HepG2 (cell line): ENCODE measurements around the gene MAPK6. TPM values are rescaled to one million over a fixed set of nuclear protein-coding genes. Genes with fewer than 3 reads are reported as not detected.
A peak's percentile ranks its signal among the peaks of the same experiment; 100 is the strongest.

Source experiments
- CEBPG ChIP-seq: IDR thresholded peaks from 2 replicates; pipeline ENCODE4 v1.6.1; 2016
- CTCF ChIP-seq: sonication (generic); formaldehyde crosslinking; IDR thresholded peaks from 2 replicates; pipeline ENCODE4 v1.5.0; 2020; ENCODE audit warnings: mild to moderate bottlenecking, missing genetic modification reagents, moderate library complexity
- DNMT3B ChIP-seq: conservative IDR thresholded peaks from 2 replicates; pipeline ENCODE4 v1.6.1; 2016; ENCODE audit warnings: missing biosample characterization, control low read depth
- HOXA3 ChIP-seq: sonication (generic); formaldehyde crosslinking; IDR thresholded peaks from 2 replicates; pipeline ENCODE4 v1.5.0; 2020; ENCODE audit warnings: missing genetic modification reagents
- JDP2 ChIP-seq: sonication (generic); formaldehyde crosslinking; IDR thresholded peaks from 2 replicates; pipeline ENCODE4 v1.8.1; 2022; ENCODE audit warnings: missing genetic modification reagents, borderline replicate concordance
- JUN ChIP-seq: sonication (generic); formaldehyde crosslinking; IDR thresholded peaks from 2 replicates; pipeline ENCODE4 v1.4.0; 2020; ENCODE audit warnings: mild to moderate bottlenecking, missing genetic modification reagents
- KLF16 ChIP-seq, 2 experiments: sonication (generic) in 1 of 2; formaldehyde crosslinking in 1 of 2; IDR thresholded peaks; 2 replicates each; pipeline versions ENCODE4 v1.6.1 to v1.8.0; 2016 to 2023; ENCODE audit warnings: missing genetic modification reagents in 2 of 2, missing compliant biosample characterization in 1 of 2
- MED1 ChIP-seq: sonication (generic); formaldehyde crosslinking; IDR thresholded peaks from 2 replicates; pipeline ENCODE4 v1.4.0; 2020; ENCODE audit warnings: missing genetic modification reagents
- POLR2A ChIP-seq, 2 experiments: IDR thresholded peaks; 2 replicates each; pipeline ENCODE4 v1.6.1; 2011; ENCODE audit warnings: low read depth in 2 of 2, low read length in 2 of 2, mild to moderate bottlenecking in 1 of 2, moderate library complexity in 1 of 2; ENCODE audit not compliant: insufficient read depth in 1 of 2
- RAD21 ChIP-seq: fragments of 450-650 bp; formaldehyde crosslinking; IDR thresholded peaks from 2 replicates; pipeline ENCODE4 v1.5.0; 2020; ENCODE audit warnings: mild to moderate bottlenecking
- RBAK ChIP-seq: sonication (generic); formaldehyde crosslinking; IDR thresholded peaks from 2 replicates; pipeline ENCODE4 v1.5.1; 2020; ENCODE audit warnings: mild to moderate bottlenecking, missing genetic modification reagents
- SMC3 ChIP-seq: IDR thresholded peaks from 2 replicates; pipeline ENCODE4 v1.6.1; 2011; ENCODE audit warnings: low read length, improper control_type of control experiment
- SOX13 ChIP-seq, 3 experiments: fragments of 450-650 bp in 1 of 3; sonication (generic) in 1 of 3; formaldehyde crosslinking in 1 of 3; IDR thresholded peaks in 2 of 3; conservative IDR thresholded peaks in 1 of 3; 2 replicates each; pipeline versions ENCODE4 v1.5.0 to v1.6.1; 2016 to 2020; ENCODE audit warnings: antibody characterized with exemption in 1 of 3, mild to moderate bottlenecking in 1 of 3, missing compliant biosample characterization in 1 of 3, missing genetic modification reagents in 1 of 3, moderate library complexity in 1 of 3
- SSRP1 ChIP-seq: IDR thresholded peaks from 2 replicates; pipeline ENCODE4 v1.6.1; 2016; ENCODE audit warnings: control low read depth
- STAG1 ChIP-seq: sonication (generic); formaldehyde crosslinking; IDR thresholded peaks from 2 replicates; pipeline ENCODE4 v1.4.0; 2020; ENCODE audit warnings: missing genetic modification reagents
- TBX3 ChIP-seq: fragments of 450-650 bp; IDR thresholded peaks from 2 replicates; pipeline ENCODE4 v1.6.1; 2017; ENCODE audit warnings: antibody characterized with exemption, mild to moderate bottlenecking, inconsistent platforms, borderline replicate concordance
- THRA ChIP-seq: sonication (generic); formaldehyde crosslinking; IDR thresholded peaks from 2 replicates; pipeline ENCODE4 v1.4.0; 2020; ENCODE audit warnings: missing genetic modification reagents, borderline replicate concordance
- ZFY ChIP-seq: sonication (generic); formaldehyde crosslinking; IDR thresholded peaks from 2 replicates; pipeline ENCODE4 v1.4.0; 2020; ENCODE audit warnings: missing genetic modification reagents
- ZGPAT ChIP-seq: IDR thresholded peaks from 2 replicates; pipeline ENCODE4 v1.6.1; 2016; ENCODE audit warnings: mild to moderate bottlenecking
- ZNF34 ChIP-seq: sonication (generic); formaldehyde crosslinking; IDR thresholded peaks from 2 replicates; pipeline ENCODE4 v1.4.0; 2020; ENCODE audit warnings: mild to moderate bottlenecking, missing genetic modification reagents, borderline replicate concordance
- ZNF841 ChIP-seq: sonication (generic); formaldehyde crosslinking; IDR thresholded peaks from 2 replicates; pipeline ENCODE4 v1.8.1; 2023; ENCODE audit warnings: missing genetic modification reagents, borderline replicate concordance
- polyA plus RNA-seq, 8 experiments: library from polyadenylated mRNA; depleted of rRNA in 3 of 8; stranded (reverse) in 7 of 8; unstranded in 1 of 8; fragments of >200 nt; fragmentation: Illumina TruSeq in 4 of 8; extraction: Trizol in 4 of 8; gene quantifications; 2 replicates each; pipeline versions ENCODE4 v1.2.1 to v1.2.3, GENCODE V29; 2011 to 2016; ENCODE audit warnings: low read depth in 4 of 8, missing spikeins in 1 of 8, mixed read lengths in 1 of 8; ENCODE audit not compliant: insufficient read depth in 1 of 8
- total RNA-seq, 5 experiments: library from RNA; depleted of rRNA; stranded (reverse); fragments of >200 nt; fragmentation: Illumina TruSeq; extraction: Trizol; gene quantifications; 2 replicates each; pipeline ENCODE4 v1.2.3, GENCODE V29; 2016; ENCODE audit warnings: low read depth in 1 of 5
- TF ChIP-seq, protein P1 (sequence below): IDR thresholded peaks from 2 replicates; pipeline ENCODE4 v1.6.1; 2012; ENCODE audit warnings: low read depth, low read length, improper control_type of control experiment

Gene MAPK6
- total and polyA plus RNA-seq, 2 of the 13 experiments (the other 11 are each of a cell fraction or from before 2014, with no cell fraction given), result 89.5 to 99.7 TPM

DNA sequence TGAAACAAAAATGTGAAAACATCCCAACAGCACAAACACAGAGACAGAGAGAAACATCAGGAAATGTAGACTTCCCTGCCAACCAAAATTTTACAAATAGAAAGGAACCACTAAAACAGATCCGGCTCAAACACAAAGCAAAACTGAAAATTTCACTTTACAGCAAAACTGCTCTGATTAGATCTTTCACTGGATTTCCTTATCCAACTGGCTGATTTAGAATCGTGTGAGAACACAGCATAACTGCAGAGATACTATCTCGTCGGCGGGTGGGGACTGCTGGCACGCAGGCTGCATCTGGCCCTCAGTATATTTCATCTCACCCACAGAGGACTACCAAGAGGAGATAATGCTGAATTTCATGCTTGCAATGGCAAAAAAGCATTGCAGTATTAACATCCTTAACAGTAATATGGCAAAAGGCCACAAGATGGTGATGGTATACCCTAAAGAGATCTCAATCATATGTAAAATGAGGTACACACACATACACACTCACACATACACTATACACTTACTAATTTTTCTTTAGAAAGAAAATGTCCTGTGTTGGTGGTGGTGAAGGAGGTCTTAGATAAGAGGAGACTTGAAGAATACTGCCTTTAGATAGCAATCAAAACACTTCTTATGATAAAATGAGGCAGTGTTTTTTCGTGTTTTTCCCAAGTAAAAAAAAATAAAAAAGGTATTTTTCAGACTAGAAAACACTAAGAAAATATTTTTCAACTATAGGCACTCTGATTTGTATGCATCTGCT, 36.8 kb upstream of the MAPK6 start (continued):
- TF ChIP-seq ZGPAT (CRISPR knock-in tag) (peak; percentile 44; the same call in 1 of the 2 replicates), KLF16 (CRISPR knock-in tag; IDR thresholded peaks at IDR 0.05) (0 out of 4 replicates have a peak, but pooled peaks of 1 of the 2 experiments have one; percentile 53), ZNF34 (CRISPR knock-in tag) (0 out of 2 replicates have a peak, but pooled peaks have one; percentile 47), JDP2 (CRISPR knock-in tag) (no peak), HOXA3 (CRISPR knock-in tag) (0 out of 2 replicates have a peak, but pooled peaks have one; percentile 6), CEBPG (peak; percentile 65), ZFY (CRISPR knock-in tag) (no peak), STAG1 (CRISPR knock-in tag) (peak; percentile 88), SMC3 (peak; percentile 76), POLR2A (IDR thresholded peaks at IDR 0.05; ENCODE audit: insufficient read depth in 1 of 2, low read depth in 2 of 2, low read length in 2 of 2) (peak in 1 of 2 experiments; percentile 53; a peak in 2 of 4 replicates), RAD21 (peak; percentile 76), RBAK (CRISPR knock-in tag) (no peak), MED1 (CRISPR knock-in tag) (peak; percentile 31; the same call in 1 of the 2 replicates), SSRP1 (CRISPR knock-in tag) (peak; percentile 49; the same call in 1 of the 2 replicates), DNMT3B (CRISPR knock-in tag) (0 out of 2 replicates have a peak, but pooled peaks have one; percentile 34), JUN (no peak), SOX13 (IDR thresholded peaks at IDR 0.05) (no peak), SOX13 (CRISPR knock-in tag; conservative IDR thresholded peaks at IDR 0.05 in 1 of 2, IDR thresholded peaks at IDR 0.05 in 1 of 2) (peak in 1 of 2 experiments; percentile 22; a peak in 2 of 4 replicates), TBX3 (no peak), CTCF (peak; percentile 82), ZNF841 (no peak), THRA (peak; percentile 48; the same call in 1 of the 2 replicates)
- TF ChIP-seq, protein P1, sequence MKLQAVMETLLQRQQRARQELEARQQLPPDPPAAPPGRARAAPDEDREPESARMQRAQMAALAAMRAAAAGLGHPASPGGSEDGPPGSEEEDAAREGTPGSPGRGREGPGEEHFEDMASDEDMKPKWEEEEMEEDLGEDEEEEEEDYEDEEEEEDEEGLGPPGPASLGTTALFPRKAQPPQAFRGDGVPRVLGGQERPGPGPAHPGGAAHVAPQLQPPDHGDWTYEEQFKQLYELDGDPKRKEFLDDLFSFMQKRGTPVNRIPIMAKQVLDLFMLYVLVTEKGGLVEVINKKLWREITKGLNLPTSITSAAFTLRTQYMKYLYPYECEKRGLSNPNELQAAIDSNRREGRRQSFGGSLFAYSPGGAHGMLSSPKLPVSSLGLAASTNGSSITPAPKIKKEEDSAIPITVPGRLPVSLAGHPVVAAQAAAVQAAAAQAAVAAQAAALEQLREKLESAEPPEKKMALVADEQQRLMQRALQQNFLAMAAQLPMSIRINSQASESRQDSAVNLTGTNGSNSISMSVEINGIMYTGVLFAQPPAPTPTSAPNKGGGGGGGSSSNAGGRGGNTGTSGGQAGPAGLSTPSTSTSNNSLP, result 0 out of 2 replicates have a peak, but pooled peaks have one; percentile 31
